Measurements from ENCODE around the gene RPS21. TPM values are rescaled to one million over a fixed set of nuclear protein-coding genes. Genes with fewer than 3 reads are reported as not detected.
A peak's percentile ranks its signal among the peaks of the same experiment; 100 is the strongest.

The RPS21 gene
- total and polyA plus RNA-seq, 4 donors: 278 to 1,588 (median 439) TPM

- peaks cover 57 to 84% (median 69%) of the 10 kb centered on the region in 4 donors for H3K4me1 ChIP-seq (ENCODE audit: control insufficient read depth in 4 of 4, insufficient read depth in 4 of 4, low read length in 3 of 4)
- WGBS: 76% methylated on average over 16 of the region's 16 CpGs
- DNase-seq (ENCODE audit: low spot score): no peak
- H3K9me3 ChIP-seq (ENCODE audit: control insufficient read depth in 4 of 4, low read length in 3 of 4): no peaks in the 10 kb centered on the region
- peaks cover 0 to 2% (median 0%) of the 10 kb centered on the region in 4 donors for H3K36me3 ChIP-seq (ENCODE audit: control insufficient read depth in 4 of 4, insufficient read depth in 3 of 4, low read depth in 1 of 4, low read length in 3 of 4)
- H3K9ac ChIP-seq (ENCODE audit: low read depth in 1 of 2, low read length in 2 of 2): no peak overlapping the region
- H3K27me3 ChIP-seq (ENCODE audit: control insufficient read depth in 4 of 4, insufficient read depth in 4 of 4, low read length in 3 of 4): no peaks in the 10 kb centered on the region
- TF ChIP-seq HNF4G (IDR thresholded peaks at IDR 0.05): no peak
- H3K4me3 ChIP-seq (ENCODE audit: low read depth in 1 of 3, low read length in 3 of 3): no peak overlapping the region
- peak overlapping the region; percentile 82 to 86 for H3K27ac ChIP-seq (ENCODE audit: low read depth in 1 of 2, low read length in 2 of 2)
These were observed 27.8 kb upstream of the RPS21 start for GRCh38 chr20:62359043-62359490.

GRCh38 chr20:62359491-62360121 is 27.3 kb upstream of the RPS21 start:
- no peaks in the 10 kb centered on the region for H3K9me3 ChIP-seq (ENCODE audit: control insufficient read depth in 4 of 4, low read length in 3 of 4)
- no peak for DNase-seq (ENCODE audit: low spot score)
- peaks cover 53 to 85% (median 69%) of the 10 kb centered on the region in 4 donors for H3K4me1 ChIP-seq (ENCODE audit: control insufficient read depth in 4 of 4, insufficient read depth in 4 of 4, low read length in 3 of 4)
- no peak overlapping the region for H3K4me3 ChIP-seq (ENCODE audit: low read depth in 1 of 3, low read length in 3 of 3)
- 77% methylated on average over 25 of the region's 25 CpGs for WGBS
- peak overlapping the region; percentile 82 to 86 for H3K27ac ChIP-seq (ENCODE audit: low read depth in 1 of 2, low read length in 2 of 2)
- H3K36me3 ChIP-seq (ENCODE audit: control insufficient read depth in 4 of 4, insufficient read depth in 3 of 4, low read depth in 1 of 4, low read length in 3 of 4): peaks cover 0 to 2% (median 0%) of the 10 kb centered on the region in 4 donors
- TF ChIP-seq NR2F2 (IDR thresholded peaks at IDR 0.05) (peak; percentile 56), ZBTB33 (IDR thresholded peaks at IDR 0.05) (no peak)
- H3K27me3 ChIP-seq (ENCODE audit: control insufficient read depth in 4 of 4, insufficient read depth in 4 of 4, low read length in 3 of 4): no peaks in the 10 kb centered on the region
- no peak overlapping the region for H3K9ac ChIP-seq (ENCODE audit: low read depth in 1 of 2, low read length in 2 of 2)

- no peak for DNase-seq (ENCODE audit: low spot score)
- TF ChIP-seq MAX (IDR thresholded peaks at IDR 0.05): no peak
- TF ChIP-seq ZBTB33 (IDR thresholded peaks at IDR 0.05): no peak
- no peak for TF ChIP-seq FOXA1 (IDR thresholded peaks at IDR 0.05)
- no peak for TF ChIP-seq HNF4G (IDR thresholded peaks at IDR 0.05)
- no peak for TF ChIP-seq ATF3 (IDR thresholded peaks at IDR 0.05)
- no peak for TF ChIP-seq JUND (IDR thresholded peaks at IDR 0.05)
- TF ChIP-seq SP1 (IDR thresholded peaks at IDR 0.05): no peak
- no peak for TF ChIP-seq FOXA2 (IDR thresholded peaks at IDR 0.05)
- no peak for TF ChIP-seq RAD21 (IDR thresholded peaks at IDR 0.05)
- TF ChIP-seq YY1 (IDR thresholded peaks at IDR 0.05): no peak
- TF ChIP-seq REST (IDR thresholded peaks at IDR 0.05): no peak
- TF ChIP-seq TAF1 (conservative IDR thresholded peaks at IDR 0.05): no peak
- no peak for TF ChIP-seq GABPA (IDR thresholded peaks at IDR 0.05 in 1 of 2, conservative IDR thresholded peaks at IDR 0.05 in 1 of 2)
- no peak for TF ChIP-seq HNF4A (conservative IDR thresholded peaks at IDR 0.05)
- no peak for TF ChIP-seq RXRA (IDR thresholded peaks at IDR 0.05)
These were observed 25.8 kb upstream of the RPS21 start for GRCh38 chr20:62360854-62361798.

More at GRCh38 chr20:62360854-62361798, 25.8 kb upstream of the RPS21 start:
- Histone ChIP-seq H3K9ac (ENCODE audit: low read depth in 1 of 2, low read length in 2 of 2) (no peak overlapping the region), H3K9me3 (ENCODE audit: control insufficient read depth in 4 of 4, low read length in 3 of 4) (no peaks in the 10 kb centered on the region), H3K36me3 (ENCODE audit: control insufficient read depth in 4 of 4, insufficient read depth in 3 of 4, low read depth in 1 of 4, low read length in 3 of 4) (peaks cover 0 to 2% (median 0%) of the 10 kb centered on the region in 4 donors), H3K27me3 (ENCODE audit: control insufficient read depth in 4 of 4, insufficient read depth in 4 of 4, low read length in 3 of 4) (no peaks in the 10 kb centered on the region), H3K4me3 (ENCODE audit: low read depth in 1 of 3, low read length in 3 of 3) (no peak overlapping the region), H3K27ac (ENCODE audit: low read depth in 1 of 2, low read length in 2 of 2) (peak overlapping the region in 1 of 2 donors; percentile 31), H3K4me1 (ENCODE audit: control insufficient read depth in 4 of 4, insufficient read depth in 4 of 4, low read length in 3 of 4) (peaks cover 44 to 83% (median 64%) of the 10 kb centered on the region in 4 donors)
- 75% methylated on average over 25 of the region's 25 CpGs for WGBS

All from liver (tissue), 9 donors.